ENCODE data around the gene ITGAL.
"Not testable (repeated sequence)": the region's sequence is repeated elsewhere in the genome, so short reads cannot be mapped to it uniquely, and the experiment has no call there.

ITGAL gene

GRCh38 chr16:30472328-30472942 lies at the start of gene ITGAL:
ITGAL (plus strand) TSS chr16:30472742; CDS start chr16:30472838, 96 bp downstream.
- peak; percentile 77 for DNase-seq

GRCh38 chr16:30428055-30428454 lies 44.5 kb upstream of the ITGAL start:
- no peak for DNase-seq

- DNase-seq, result no peak
These were observed 43.2 kb upstream of the ITGAL start for GRCh38 chr16:30429418-30429677.

- DNase-seq, result peak; percentile 92
These were observed 42.7 kb upstream of the ITGAL start, which contains the start of gene DCTPP1 for GRCh38 chr16:30429678-30430427. DCTPP1 (minus strand) TSS chr16:30430030; CDS start chr16:30429980, 50 bp downstream.

- no peak for DNase-seq
These were observed 42.0 kb upstream of the ITGAL start for GRCh38 chr16:30430428-30430970.

GRCh38 chr16:30434852-30435251 lies 37.7 kb upstream of the ITGAL start:
- DNase-seq, result no peak

GRCh38 chr16:30437511-30438046 lies 35.0 kb upstream of the ITGAL start:
- DNase-seq, result no peak

- no peak for DNase-seq
These were observed 33.7 kb upstream of the ITGAL start for GRCh38 chr16:30438835-30439234.

GRCh38 chr16:30439720-30440348 lies 32.7 kb upstream of the ITGAL start:
- DNase-seq, result no peak

- DNase-seq, result no peak
These were observed 28.9 kb upstream of the ITGAL start for GRCh38 chr16:30443631-30444030.

GRCh38 chr16:30444231-30445148 lies 28.1 kb upstream of the ITGAL start:
- DNase-seq, result no peak

GRCh38 chr16:30445149-30445407 lies 27.5 kb upstream of the ITGAL start:
- no peak for DNase-seq

- peak; percentile 95 for DNase-seq
These were observed 26.9 kb upstream of the ITGAL start, which contains the start of gene SEPHS2 for GRCh38 chr16:30445408-30446202. SEPHS2 (minus strand) TSS chr16:30445874; CDS start chr16:30445727, 147 bp downstream.

GRCh38 chr16:30446203-30446595 lies 26.3 kb upstream of the ITGAL start:
- DNase-seq, result no peak

GRCh38 chr16:30447512-30448226 lies 24.9 kb upstream of the ITGAL start:
- DNase-seq, result no peak

GRCh38 chr16:30449116-30449435 lies 23.5 kb upstream of the ITGAL start:
- DNase-seq, result no peak

GRCh38 chr16:30452709-30453580 lies 19.6 kb upstream of the ITGAL start:
- DNase-seq, result not testable (repeated sequence)

GRCh38 chr16:30456302-30456701 lies 16.2 kb upstream of the ITGAL start:
- DNase-seq, result no peak

GRCh38 chr16:30457256-30457655 lies 15.3 kb upstream of the ITGAL start:
- no peak for DNase-seq
